Measurements from ENCODE around the gene POU2F1. TPM values are rescaled to one million over a fixed set of nuclear protein-coding genes. Genes with fewer than 3 reads are reported as not detected.

Gene POU2F1
- polyA plus RNA-seq, 3 donors: 13.6 to 18.5 (median 18.5) TPM

GRCh38 chr1:167268347-167268787 is 47.7 kb downstream of the POU2F1 start:
- no peak for DNase-seq

GRCh38 chr1:167270349-167271092 is 49.8 kb downstream of the POU2F1 start:
- no peak for DNase-seq

GRCh38 chr1:167272369-167272957 is 51.8 kb downstream of the POU2F1 start:
- DNase-seq: no peak

- no peak for DNase-seq
These were observed 52.5 kb downstream of the POU2F1 start for GRCh38 chr1:167273027-167273800.

GRCh38 chr1:167274061-167274460 is 53.4 kb downstream of the POU2F1 start:
- no peak for DNase-seq

- DNase-seq: no peak
These were observed 56.3 kb downstream of the POU2F1 start for GRCh38 chr1:167276969-167277368.

GRCh38 chr1:167278497-167278896 is 57.8 kb downstream of the POU2F1 start:
- DNase-seq: no peak

GRCh38 chr1:167280912-167281311 is 60.2 kb downstream of the POU2F1 start:
- DNase-seq: no peak

- DNase-seq: no peak
These were observed 67.8 kb downstream of the POU2F1 start for GRCh38 chr1:167288390-167289074.

GRCh38 chr1:167289075-167289442 is 68.4 kb downstream of the POU2F1 start:
- DNase-seq: no peak

GRCh38 chr1:167289966-167290365 is 69.3 kb downstream of the POU2F1 start:
- no peak for DNase-seq

GRCh38 chr1:167291539-167292185 is 71.0 kb downstream of the POU2F1 start:
- no peak for DNase-seq

- DNase-seq: no peak
These were observed 71.5 kb downstream of the POU2F1 start for GRCh38 chr1:167292216-167292615.

GRCh38 chr1:167293057-167293456 is 72.4 kb downstream of the POU2F1 start:
- DNase-seq: no peak

- no peak for DNase-seq
These were observed 73.8 kb downstream of the POU2F1 start for GRCh38 chr1:167294528-167294927.

GRCh38 chr1:167297222-167298214 is 76.8 kb downstream of the POU2F1 start:
- no peak for DNase-seq

- DNase-seq: no peak
These were observed 77.6 kb downstream of the POU2F1 start for GRCh38 chr1:167298325-167298724.

GRCh38 chr1:167301355-167301754 is 80.7 kb downstream of the POU2F1 start:
- DNase-seq: no peak

GRCh38 chr1:167304165-167304564 is 83.5 kb downstream of the POU2F1 start:
- DNase-seq: no peak

GRCh38 chr1:167305059-167305705 is 84.5 kb downstream of the POU2F1 start:
- DNase-seq: no peak

Measured in renal pelvis (tissue), 4 donors.